ENCODE measurements around the gene GIMAP8. TPM values are rescaled to one million over a fixed set of nuclear protein-coding genes. Genes with fewer than 3 reads are reported as not detected.
"Not testable (repeated sequence)": the region's sequence is repeated elsewhere in the genome, so short reads cannot be mapped to it uniquely, and the experiment has no call there.

GIMAP8 gene
- total RNA-seq, 2 donors from 2014 or later, result 6.6 to 9.6 TPM

DNA sequence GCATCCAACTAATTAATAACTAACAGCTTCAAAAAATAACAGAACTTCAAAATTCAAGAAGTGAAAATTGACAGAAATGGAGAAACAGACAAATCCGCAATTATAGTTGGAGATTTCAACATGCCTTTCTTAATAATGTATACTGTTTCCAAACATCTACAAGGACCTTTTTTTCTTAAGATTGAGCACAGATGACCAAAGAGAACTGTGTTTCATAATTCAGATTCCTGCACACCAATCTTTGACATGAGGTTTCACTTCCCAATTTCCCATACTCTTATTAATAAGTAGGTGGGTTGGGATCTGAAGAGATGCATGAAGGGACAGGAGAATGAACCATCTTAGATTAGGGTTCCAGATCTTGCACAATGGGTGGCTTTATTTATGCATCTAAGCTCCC lies 39.4 kb downstream of the GIMAP8 start:
- no peak overlapping the region for H3K4me3 ChIP-seq
- no peaks in the 10 kb centered on the region for H3K36me3 ChIP-seq
- no peak for DNase-seq (ENCODE audit: low spot score)
- no peaks in the 10 kb centered on the region for H3K27me3 ChIP-seq
- no peak overlapping the region for H3K27ac ChIP-seq
- H3K9me3 ChIP-seq, result no peaks in the 10 kb centered on the region
- TF ChIP-seq, protein P1, sequence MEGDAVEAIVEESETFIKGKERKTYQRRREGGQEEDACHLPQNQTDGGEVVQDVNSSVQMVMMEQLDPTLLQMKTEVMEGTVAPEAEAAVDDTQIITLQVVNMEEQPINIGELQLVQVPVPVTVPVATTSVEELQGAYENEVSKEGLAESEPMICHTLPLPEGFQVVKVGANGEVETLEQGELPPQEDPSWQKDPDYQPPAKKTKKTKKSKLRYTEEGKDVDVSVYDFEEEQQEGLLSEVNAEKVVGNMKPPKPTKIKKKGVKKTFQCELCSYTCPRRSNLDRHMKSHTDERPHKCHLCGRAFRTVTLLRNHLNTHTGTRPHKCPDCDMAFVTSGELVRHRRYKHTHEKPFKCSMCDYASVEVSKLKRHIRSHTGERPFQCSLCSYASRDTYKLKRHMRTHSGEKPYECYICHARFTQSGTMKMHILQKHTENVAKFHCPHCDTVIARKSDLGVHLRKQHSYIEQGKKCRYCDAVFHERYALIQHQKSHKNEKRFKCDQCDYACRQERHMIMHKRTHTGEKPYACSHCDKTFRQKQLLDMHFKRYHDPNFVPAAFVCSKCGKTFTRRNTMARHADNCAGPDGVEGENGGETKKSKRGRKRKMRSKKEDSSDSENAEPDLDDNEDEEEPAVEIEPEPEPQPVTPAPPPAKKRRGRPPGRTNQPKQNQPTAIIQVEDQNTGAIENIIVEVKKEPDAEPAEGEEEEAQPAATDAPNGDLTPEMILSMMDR (IDR thresholded peaks at IDR 0.05), result no peak
- no peaks in the 10 kb centered on the region for H3K4me1 ChIP-seq

- H3K27ac ChIP-seq; H3K36me3 ChIP-seq; H3K9me3 ChIP-seq; H3K27me3 ChIP-seq; H3K4me3 ChIP-seq; H3K4me1 ChIP-seq; DNase-seq (ENCODE audit: low spot score): not testable (repeated sequence)
These were observed 43.0 kb downstream of the GIMAP8 start for GRCh38 chr7:150493442-150493841.

DNA sequence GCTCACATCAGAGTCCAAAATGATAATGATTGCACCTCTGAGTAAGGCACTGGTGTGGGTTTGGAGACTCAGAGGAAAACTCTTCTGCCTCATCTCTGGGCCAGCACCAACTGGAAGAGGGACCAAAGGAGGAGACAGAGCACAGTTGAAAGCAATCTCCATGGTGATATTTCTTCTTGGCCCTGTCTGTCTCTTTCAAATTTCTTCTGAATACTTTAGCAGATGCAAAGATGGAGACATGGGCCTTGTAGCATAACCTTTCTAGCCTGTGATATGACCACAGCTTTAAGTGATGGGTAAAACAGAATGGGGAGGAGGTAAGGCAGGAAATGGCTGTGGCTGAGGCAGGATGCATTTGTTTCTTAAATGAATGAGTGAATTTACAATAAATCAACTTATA lies 52.1 kb downstream of the GIMAP8 start:
- Histone ChIP-seq H3K27me3 (no peaks in the 10 kb centered on the region), H3K9me3 (no peaks in the 10 kb centered on the region), H3K27ac (no peak overlapping the region), H3K4me3 (no peak overlapping the region), H3K36me3 (no peaks in the 10 kb centered on the region), H3K4me1 (no peaks in the 10 kb centered on the region)
- TF ChIP-seq, protein P1 (IDR thresholded peaks at IDR 0.05), result no peak
- DNase-seq (ENCODE audit: low spot score), result no peak

DNA sequence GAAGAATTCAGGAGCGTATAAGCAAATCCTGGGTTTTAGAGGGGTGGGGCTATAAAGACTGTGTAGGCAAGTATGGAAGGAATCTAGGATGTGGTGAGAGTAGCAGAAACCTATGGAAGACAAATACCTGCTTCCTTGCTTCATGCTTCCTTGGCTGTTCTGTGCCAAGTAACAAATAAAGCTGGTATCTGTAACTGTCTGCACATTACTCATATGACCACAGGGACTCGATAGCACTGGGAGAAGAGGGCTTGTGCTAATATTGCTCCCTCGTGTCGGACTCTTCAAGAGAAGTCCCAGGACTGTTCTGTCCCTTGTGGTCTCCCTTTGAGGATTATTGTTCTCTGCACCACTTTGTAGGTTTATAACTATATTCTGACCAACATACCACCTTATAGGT lies 52.7 kb downstream of the GIMAP8 start:
- TF ChIP-seq, protein P1 (IDR thresholded peaks at IDR 0.05), result no peak
- H3K4me1 ChIP-seq, result no peaks in the 10 kb centered on the region
- DNase-seq (ENCODE audit: low spot score), result no peak
- no peak overlapping the region for H3K27ac ChIP-seq
- H3K36me3 ChIP-seq, result no peaks in the 10 kb centered on the region
- no peaks in the 10 kb centered on the region for H3K9me3 ChIP-seq
- H3K4me3 ChIP-seq, result no peak overlapping the region
- no peaks in the 10 kb centered on the region for H3K27me3 ChIP-seq

- TF ChIP-seq, protein P1 (IDR thresholded peaks at IDR 0.05), result no peak
- no peak overlapping the region for H3K4me3 ChIP-seq
- H3K27ac ChIP-seq, result no peak overlapping the region
- no peaks in the 10 kb centered on the region for H3K9me3 ChIP-seq
- DNase-seq (ENCODE audit: low spot score), result no peak
- no peaks in the 10 kb centered on the region for H3K27me3 ChIP-seq
- H3K4me1 ChIP-seq, result no peaks in the 10 kb centered on the region
- H3K36me3 ChIP-seq, result no peaks in the 10 kb centered on the region
These were observed 53.2 kb downstream of the GIMAP8 start for GRCh38 chr7:150503581-150503980.

DNA sequence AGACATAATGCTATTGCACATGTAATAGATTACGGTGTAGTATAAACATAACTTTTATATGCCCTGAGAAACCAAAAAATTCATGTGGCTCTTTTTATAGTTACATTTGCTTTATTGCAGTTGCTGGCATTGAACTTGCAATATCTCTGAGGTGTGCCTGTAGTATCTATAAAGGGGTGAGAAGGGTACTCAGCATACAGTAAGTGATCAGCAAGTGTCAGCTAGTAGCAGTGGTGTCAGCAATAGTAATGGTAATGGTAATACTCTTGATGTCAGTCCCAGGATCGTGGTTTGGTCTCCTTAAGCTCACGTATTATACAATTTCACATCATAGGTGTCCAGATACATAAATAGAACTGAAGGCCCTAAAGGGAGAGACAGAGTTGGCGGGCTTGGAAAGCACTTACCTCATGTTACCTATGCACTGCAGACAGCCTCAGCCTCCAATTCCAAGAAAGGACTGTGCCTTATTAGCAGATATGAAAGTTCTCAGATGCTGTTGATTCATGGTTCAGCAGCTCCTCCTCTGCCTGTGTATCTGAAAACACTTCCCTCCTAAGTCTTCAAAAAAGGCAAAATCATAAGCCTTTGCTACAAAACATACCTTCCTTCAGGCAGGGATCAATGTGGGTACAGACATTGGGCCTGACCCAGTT lies 57.6 kb downstream of the GIMAP8 start:
- TF ChIP-seq, protein P1 (IDR thresholded peaks at IDR 0.05), result no peak
- H3K4me1 ChIP-seq, result no peaks in the 10 kb centered on the region
- H3K27me3 ChIP-seq, result no peaks in the 10 kb centered on the region
- peaks cover 0 to 4% of the 10 kb centered on the region in 2 donors for H3K9me3 ChIP-seq
- H3K4me3 ChIP-seq, result no peak overlapping the region
- H3K36me3 ChIP-seq, result no peaks in the 10 kb centered on the region
- DNase-seq (ENCODE audit: low spot score), result no peak
- H3K27ac ChIP-seq, result no peak overlapping the region

Measured in right atrium auricular region (tissue), 2 donors.